AG09319 (cell line): ENCODE results near the gene TMEM14C.
A peak's percentile ranks its signal among the peaks of the same experiment; 100 is the strongest.

Experiments used
- DNase-seq: peaks from one replicate; pipeline ENCODE4 v3.0.0-alpha.2; 2010; ENCODE audit warnings: low read depth; ENCODE audit errors: extremely low read depth
- TF ChIP-seq, protein P1 (sequence below): IDR thresholded peaks from 2 replicates; pipeline ENCODE4 v1.5.1; 2011; ENCODE audit warnings: low read depth, mild to moderate bottlenecking, inconsistent platforms, low read length, moderate library complexity

Gene TMEM14C

DNA sequence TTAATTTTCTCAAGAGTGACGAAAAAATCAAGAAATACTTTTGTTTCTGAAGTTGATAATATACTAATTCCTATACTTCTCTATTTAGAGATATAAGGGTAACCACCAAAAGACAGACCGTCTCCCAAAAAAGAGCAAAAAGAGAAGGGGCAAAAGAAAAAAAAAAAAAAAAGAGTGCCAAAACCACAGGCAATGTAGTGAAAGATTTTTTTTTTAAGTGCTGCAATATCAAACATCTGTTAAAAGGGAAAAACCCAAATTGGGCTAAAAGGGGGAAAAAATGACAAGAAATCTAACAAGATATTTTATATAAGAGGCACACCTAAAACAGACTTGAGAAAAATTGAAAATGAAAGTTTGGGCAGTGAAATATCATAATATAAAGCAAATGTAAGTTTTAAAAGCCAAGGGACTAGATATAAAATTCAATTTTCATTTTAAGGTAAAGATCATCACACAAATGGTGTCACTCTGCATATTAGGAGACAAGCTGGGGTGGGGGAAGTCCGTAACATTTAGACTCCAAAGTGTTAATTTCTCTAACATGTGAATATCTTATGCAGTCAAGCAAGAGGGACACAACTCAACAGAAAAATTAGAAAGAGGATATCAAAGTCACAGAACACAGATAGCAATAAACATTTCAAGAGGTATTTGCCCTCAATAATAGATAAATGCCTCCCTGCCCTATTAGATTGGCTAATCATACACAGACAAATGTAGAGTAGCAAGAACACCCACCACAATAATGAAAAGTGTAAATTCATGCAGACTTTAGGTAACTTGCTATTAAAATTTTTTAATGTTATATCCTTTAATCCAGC, 37.6 kb upstream of the TMEM14C start:
- DNase-seq: no peak

DNA sequence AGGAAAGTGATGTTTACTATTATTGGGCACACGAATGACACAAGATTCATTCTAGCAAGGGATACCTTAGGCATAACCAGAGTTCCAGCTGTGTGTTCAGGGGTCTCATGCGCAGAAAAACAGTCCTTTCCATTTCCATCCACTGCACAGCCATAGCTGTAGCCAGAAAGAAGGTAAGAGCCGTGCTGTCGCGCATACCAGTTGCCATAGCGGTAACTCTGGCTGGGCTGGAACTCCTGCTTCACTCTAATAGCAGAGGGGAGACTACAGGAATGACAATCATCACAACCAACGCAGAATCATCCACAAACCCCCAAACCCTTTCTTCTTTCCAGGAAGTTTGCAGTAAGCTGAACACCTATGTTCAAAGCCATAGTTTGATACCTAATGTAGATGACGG, 36.0 kb upstream of the TMEM14C start:
- no peak for DNase-seq
- TF ChIP-seq, protein P1, sequence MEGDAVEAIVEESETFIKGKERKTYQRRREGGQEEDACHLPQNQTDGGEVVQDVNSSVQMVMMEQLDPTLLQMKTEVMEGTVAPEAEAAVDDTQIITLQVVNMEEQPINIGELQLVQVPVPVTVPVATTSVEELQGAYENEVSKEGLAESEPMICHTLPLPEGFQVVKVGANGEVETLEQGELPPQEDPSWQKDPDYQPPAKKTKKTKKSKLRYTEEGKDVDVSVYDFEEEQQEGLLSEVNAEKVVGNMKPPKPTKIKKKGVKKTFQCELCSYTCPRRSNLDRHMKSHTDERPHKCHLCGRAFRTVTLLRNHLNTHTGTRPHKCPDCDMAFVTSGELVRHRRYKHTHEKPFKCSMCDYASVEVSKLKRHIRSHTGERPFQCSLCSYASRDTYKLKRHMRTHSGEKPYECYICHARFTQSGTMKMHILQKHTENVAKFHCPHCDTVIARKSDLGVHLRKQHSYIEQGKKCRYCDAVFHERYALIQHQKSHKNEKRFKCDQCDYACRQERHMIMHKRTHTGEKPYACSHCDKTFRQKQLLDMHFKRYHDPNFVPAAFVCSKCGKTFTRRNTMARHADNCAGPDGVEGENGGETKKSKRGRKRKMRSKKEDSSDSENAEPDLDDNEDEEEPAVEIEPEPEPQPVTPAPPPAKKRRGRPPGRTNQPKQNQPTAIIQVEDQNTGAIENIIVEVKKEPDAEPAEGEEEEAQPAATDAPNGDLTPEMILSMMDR: no peak

More for the DNA sequence above, 37.6 kb upstream of the TMEM14C start:
- TF ChIP-seq, protein P1: no peak

DNA sequence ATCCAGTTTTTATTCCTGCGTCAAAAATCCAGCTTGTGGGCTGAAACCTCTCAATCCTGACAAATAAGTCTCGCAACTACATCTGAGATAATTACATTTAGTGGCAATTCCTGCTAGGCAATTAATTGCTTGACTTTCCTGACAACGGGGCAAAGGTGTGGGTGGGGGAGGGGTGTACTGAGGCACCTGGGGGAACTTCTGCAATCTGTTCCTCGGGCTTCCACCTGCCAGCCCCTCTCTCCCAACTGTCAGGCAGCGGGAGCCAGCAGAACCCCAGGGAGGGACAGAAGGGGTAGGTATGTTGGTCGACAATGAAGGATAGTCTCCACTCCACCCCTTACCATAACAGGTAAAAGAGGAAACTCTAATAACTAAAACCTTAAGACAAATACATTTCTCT, 35.3 kb upstream of the TMEM14C start:
- TF ChIP-seq, protein P1: no peak
- no peak for DNase-seq

DNA sequence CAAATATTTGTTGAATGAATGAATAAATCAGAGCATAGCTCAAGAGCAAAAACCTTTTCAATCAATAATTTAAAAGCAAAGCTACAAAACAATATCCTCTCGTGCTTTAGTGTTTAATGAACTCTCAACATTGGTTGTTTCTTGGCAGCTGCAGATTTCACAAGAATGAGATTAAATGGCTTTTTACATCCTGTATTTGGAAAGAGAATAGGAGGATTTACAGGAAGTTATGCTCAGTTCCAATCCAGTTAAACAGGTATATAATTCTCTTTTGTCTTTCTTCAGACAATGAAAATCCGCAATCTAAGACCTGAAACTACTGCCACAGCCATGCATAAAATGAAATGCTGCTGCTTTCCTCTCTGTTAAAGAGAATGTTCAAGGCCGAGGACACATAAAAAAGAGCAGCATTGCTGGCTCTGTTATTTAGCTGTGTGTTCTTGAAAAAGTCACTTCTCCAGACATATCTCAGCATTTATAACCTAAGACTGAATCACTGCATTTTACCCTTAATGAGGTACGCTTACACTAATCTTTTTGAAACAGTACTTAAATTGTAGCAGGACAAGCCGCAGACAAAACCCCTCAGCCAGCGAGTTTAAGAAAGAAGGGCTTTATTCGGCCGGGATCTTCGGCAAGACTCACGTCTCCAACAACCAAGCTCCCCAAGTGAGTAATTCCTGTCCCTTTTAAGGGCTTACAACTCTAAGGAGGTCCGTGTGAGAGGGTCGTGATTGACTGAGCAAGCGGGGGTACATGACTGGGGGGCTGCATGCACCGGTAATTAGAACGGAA, 32.0 kb upstream of the TMEM14C start:
- TF ChIP-seq, protein P1: no peak
- DNase-seq: no peak

DNA sequence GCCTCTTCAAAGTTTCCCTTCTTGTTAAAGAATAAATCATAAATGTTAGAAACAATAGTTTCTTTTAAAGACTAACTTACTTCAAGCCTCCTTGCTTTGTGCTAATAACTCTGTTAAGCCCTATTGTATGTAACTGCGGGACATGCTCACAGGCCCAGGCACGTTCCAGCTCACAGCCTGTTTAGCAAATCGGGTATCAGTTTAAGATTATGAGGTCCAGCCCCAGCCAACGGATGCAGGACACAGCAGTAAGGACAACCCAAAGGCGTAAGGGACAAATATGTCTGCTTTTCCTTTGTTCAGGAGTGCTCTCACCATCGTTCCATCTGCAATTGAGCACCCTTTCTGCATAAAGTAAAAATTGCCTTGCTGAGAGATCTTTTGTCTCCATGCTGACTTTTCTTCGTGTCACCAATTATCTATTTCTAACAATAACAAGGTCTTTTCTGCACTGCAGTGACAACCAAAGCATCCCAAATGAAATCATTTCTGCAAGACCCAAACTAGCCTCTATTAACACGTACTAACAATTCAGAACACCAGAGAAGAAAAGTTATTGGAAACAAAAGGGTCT, 29.8 kb upstream of the TMEM14C start:
- TF ChIP-seq, protein P1: no peak
- DNase-seq: no peak

DNA sequence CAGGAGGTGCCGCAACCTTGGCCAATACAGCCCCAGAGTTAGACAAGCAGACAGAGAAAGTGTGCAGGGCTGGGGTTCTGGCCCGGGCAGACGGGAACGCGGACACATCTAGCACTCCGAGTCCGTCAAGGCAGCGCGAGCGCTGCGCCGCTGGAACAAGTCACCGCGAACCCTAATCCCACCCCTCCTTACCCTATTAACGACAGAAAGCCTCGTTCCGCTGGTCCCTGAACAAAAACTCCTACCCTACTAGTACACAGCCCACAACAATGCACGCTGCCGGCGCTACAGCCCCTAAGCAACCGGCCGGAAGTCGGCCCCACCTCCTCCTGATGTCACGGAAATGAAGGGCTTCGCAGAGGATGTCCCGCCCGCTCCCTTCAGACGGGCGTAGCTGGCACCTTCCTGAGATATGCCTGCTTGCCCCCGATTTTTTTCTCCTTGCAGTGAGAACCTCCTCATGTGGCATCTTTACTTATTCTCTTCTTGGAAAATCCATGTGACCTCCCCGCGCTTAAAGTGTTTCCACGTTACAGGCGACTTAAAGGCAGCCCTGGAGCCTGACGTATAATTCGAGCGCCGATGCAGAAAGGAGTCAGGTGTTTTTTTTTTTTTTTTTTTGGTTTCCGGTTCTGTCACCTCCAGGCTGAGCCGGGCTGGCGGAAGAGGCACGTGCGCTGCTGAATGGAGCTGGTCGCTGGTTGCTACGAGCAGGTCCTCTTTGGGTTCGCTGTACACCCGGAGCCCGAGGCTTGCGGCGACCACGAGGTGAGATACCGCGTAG, 28.4 kb upstream of the TMEM14C start, which contains the start of the genes C6orf52 and PAK1IP1:
C6orf52 (minus strand) TSS at position 315 of the 784 bp plus-strand sequence. CDS start 7,066 bp downstream, outside the sequence.
PAK1IP1 (plus strand) TSS at position 671 of the 784 bp plus-strand sequence; CDS start at position 685, 14 bp downstream.
- TF ChIP-seq, protein P1: no peak

More for the DNA sequence above, 28.4 kb upstream of the TMEM14C start, which contains the start of the genes C6orf52 and PAK1IP1:
- peak; percentile 79 for DNase-seq
